Liver (tissue), 9 donors: ENCODE results near the gene SGPL1. TPM values are rescaled to one million over a fixed set of nuclear protein-coding genes. Genes with fewer than 3 reads are reported as not detected.

Experiments used
- DNase-seq: peaks from one replicate; pipeline ENCODE4 v3.0.0-alpha.2; 2017; ENCODE audit warnings: low spot score
- H3K27ac ChIP-seq, 2 donors: one replicate each; pipeline ENCODE4 v1.7.0; 2013; ENCODE audit warnings: inconsistent platforms in 2 of 2, low read length in 2 of 2, control low read depth in 1 of 2, low read depth in 1 of 2, mild to moderate bottlenecking in 1 of 2
- H3K27me3 ChIP-seq, 4 donors: one replicate each; pipeline versions ENCODE4 v1.6.1 to v1.7.0; 2013; ENCODE audit warnings: low read length in 3 of 4, inconsistent platforms in 1 of 4, mild to moderate bottlenecking in 1 of 4, moderate library complexity in 1 of 4; ENCODE audit not compliant: control insufficient read depth in 4 of 4, insufficient read depth in 4 of 4
- H3K36me3 ChIP-seq, 4 donors: one replicate each; pipeline versions ENCODE4 v1.6.1 to v1.7.0; 2013; ENCODE audit warnings: low read length in 3 of 4, mild to moderate bottlenecking in 3 of 4, low read depth in 1 of 4, moderate library complexity in 1 of 4; ENCODE audit not compliant: control insufficient read depth in 4 of 4, insufficient read depth in 3 of 4
- H3K4me1 ChIP-seq, 4 donors: one replicate each; pipeline versions ENCODE4 v1.6.1 to v1.7.0; 2013; ENCODE audit warnings: low read length in 3 of 4, mild to moderate bottlenecking in 3 of 4, moderate library complexity in 1 of 4; ENCODE audit not compliant: control insufficient read depth in 4 of 4, insufficient read depth in 4 of 4
- H3K4me3 ChIP-seq, 3 donors: one replicate each; pipeline versions ENCODE4 v1.6.1 to v1.7.0; 2013; ENCODE audit warnings: low read length in 3 of 3, control low read depth in 1 of 3, low read depth in 1 of 3, mild to moderate bottlenecking in 1 of 3
- H3K9ac ChIP-seq, 2 donors: one replicate each; pipeline ENCODE4 v1.7.0; 2013; ENCODE audit warnings: low read length in 2 of 2, mild to moderate bottlenecking in 2 of 2, moderate library complexity in 2 of 2, control low read depth in 1 of 2, low read depth in 1 of 2
- H3K9me3 ChIP-seq, 4 donors: one replicate each; pipeline versions ENCODE4 v1.6.1 to v1.7.0; 2013; ENCODE audit warnings: low read length in 3 of 4; ENCODE audit not compliant: control insufficient read depth in 4 of 4
- ATF3 ChIP-seq: IDR thresholded peaks from 2 replicates; pipeline ENCODE4 v1.6.1; 2016; ENCODE audit warnings: antibody characterized with exemption
- CTCF ChIP-seq: fragments of 150-350 bp; IDR thresholded peaks from 2 replicates; pipeline ENCODE4 v1.5.1; 2017; ENCODE audit warnings: improper control_type of control experiment, low read depth, low read length; ENCODE audit not compliant: missing input control
- EGR1 ChIP-seq, 2 donors: IDR thresholded peaks; 2 replicates each; pipeline ENCODE4 v1.6.1; 2016 to 2018; ENCODE audit warnings: antibody characterized with exemption in 2 of 2, low read depth in 2 of 2
- FOXA1 ChIP-seq: IDR thresholded peaks from 2 replicates; pipeline ENCODE4 v1.6.1; 2016; ENCODE audit warnings: antibody characterized with exemption
- FOXA2 ChIP-seq: IDR thresholded peaks from 2 replicates; pipeline ENCODE4 v1.6.1; 2016; ENCODE audit warnings: antibody characterized with exemption
- GABPA ChIP-seq, 2 donors: IDR thresholded peaks in 1 of 2; conservative IDR thresholded peaks in 1 of 2; 2 replicates each; pipeline ENCODE4 v1.6.1; 2016; ENCODE audit warnings: antibody characterized with exemption in 2 of 2, mild to moderate bottlenecking in 1 of 2, moderate library complexity in 1 of 2
- HNF4A ChIP-seq, 2 donors: conservative IDR thresholded peaks; 2 replicates each; pipeline ENCODE4 v1.6.1; 2016; ENCODE audit warnings: antibody characterized with exemption in 2 of 2, mild to moderate bottlenecking in 2 of 2
- HNF4G ChIP-seq: IDR thresholded peaks from 2 replicates; pipeline ENCODE4 v1.6.1; 2016; ENCODE audit warnings: antibody characterized with exemption
- JUND ChIP-seq, 2 donors: IDR thresholded peaks; 2 replicates each; pipeline ENCODE4 v1.6.1; 2016; ENCODE audit warnings: antibody characterized with exemption in 2 of 2
- RAD21 ChIP-seq, 2 donors: IDR thresholded peaks; 2 replicates each; pipeline ENCODE4 v1.6.1; 2016; ENCODE audit warnings: antibody characterized with exemption in 2 of 2, mild to moderate bottlenecking in 2 of 2
- RXRA ChIP-seq, 2 donors: IDR thresholded peaks; 2 replicates each; pipeline ENCODE4 v1.6.1; 2017 to 2018; ENCODE audit warnings: antibody characterized with exemption in 2 of 2, mild to moderate bottlenecking in 1 of 2
- TAF1 ChIP-seq: conservative IDR thresholded peaks from 2 replicates; pipeline ENCODE4 v1.6.1; 2016; ENCODE audit warnings: antibody characterized with exemption, mild to moderate bottlenecking
- YY1 ChIP-seq: IDR thresholded peaks from 2 replicates; pipeline ENCODE4 v1.6.1; 2016; ENCODE audit warnings: antibody characterized with exemption, mild to moderate bottlenecking
- WGBS: extraction: QIAGEN DNeasy Blood & Tissue Kit; methylation state at CpG from one replicate; pipeline ENCODE4 v1.1.7; 2013; 5-methylcytosine and 5-hydroxymethylcytosine counted together
- polyA plus RNA-seq, 2 donors: library from polyadenylated mRNA; stranded (reverse) in 1 of 2; unstranded in 1 of 2; fragments of 200-250 nt in 1 of 2; fragments of >200 nt in 1 of 2; fragmentation: Nextera tagmentation in 1 of 2; extraction: Ambion mirVana in 1 of 2; gene quantifications; one replicate each; pipeline versions ENCODE4 v1.2.1 to v1.2.3, GENCODE V29; 2013 to 2015
- total RNA-seq, 2 donors: library from RNA; depleted of rRNA; stranded (reverse); fragments of >200 nt; gene quantifications; one replicate each; pipeline ENCODE4 v1.2.3, GENCODE V29; 2014
- TF ChIP-seq, protein P1 (sequence below): IDR thresholded peaks from 2 replicates; pipeline ENCODE4 v1.6.1; 2016; ENCODE audit warnings: antibody characterized with exemption, mild to moderate bottlenecking
- TF ChIP-seq, protein P2 (sequence below): IDR thresholded peaks from 2 replicates; pipeline ENCODE4 v1.6.1; 2016; ENCODE audit warnings: antibody characterized with exemption
- donor health status: healthy.
- donor health status: healthy.
- donor health status: healthy.
- donor health status: healthy.
- donor health status: healthy.

Gene SGPL1
- total and polyA plus RNA-seq, 4 donors = 11.8 to 37.1 (median 16.8) TPM

- Histone ChIP-seq H3K4me3 (no peak overlapping the region), H3K4me1 (peaks cover 0 to 3% (median 0%) of the 10 kb centered on the region in 4 donors), H3K9me3 (no peaks in the 10 kb centered on the region), H3K36me3 (no peaks in the 10 kb centered on the region), H3K9ac (no peak overlapping the region), H3K27me3 (no peaks in the 10 kb centered on the region), H3K27ac (no peak overlapping the region)
- DNase-seq = no peak
- TF ChIP-seq, protein P1, sequence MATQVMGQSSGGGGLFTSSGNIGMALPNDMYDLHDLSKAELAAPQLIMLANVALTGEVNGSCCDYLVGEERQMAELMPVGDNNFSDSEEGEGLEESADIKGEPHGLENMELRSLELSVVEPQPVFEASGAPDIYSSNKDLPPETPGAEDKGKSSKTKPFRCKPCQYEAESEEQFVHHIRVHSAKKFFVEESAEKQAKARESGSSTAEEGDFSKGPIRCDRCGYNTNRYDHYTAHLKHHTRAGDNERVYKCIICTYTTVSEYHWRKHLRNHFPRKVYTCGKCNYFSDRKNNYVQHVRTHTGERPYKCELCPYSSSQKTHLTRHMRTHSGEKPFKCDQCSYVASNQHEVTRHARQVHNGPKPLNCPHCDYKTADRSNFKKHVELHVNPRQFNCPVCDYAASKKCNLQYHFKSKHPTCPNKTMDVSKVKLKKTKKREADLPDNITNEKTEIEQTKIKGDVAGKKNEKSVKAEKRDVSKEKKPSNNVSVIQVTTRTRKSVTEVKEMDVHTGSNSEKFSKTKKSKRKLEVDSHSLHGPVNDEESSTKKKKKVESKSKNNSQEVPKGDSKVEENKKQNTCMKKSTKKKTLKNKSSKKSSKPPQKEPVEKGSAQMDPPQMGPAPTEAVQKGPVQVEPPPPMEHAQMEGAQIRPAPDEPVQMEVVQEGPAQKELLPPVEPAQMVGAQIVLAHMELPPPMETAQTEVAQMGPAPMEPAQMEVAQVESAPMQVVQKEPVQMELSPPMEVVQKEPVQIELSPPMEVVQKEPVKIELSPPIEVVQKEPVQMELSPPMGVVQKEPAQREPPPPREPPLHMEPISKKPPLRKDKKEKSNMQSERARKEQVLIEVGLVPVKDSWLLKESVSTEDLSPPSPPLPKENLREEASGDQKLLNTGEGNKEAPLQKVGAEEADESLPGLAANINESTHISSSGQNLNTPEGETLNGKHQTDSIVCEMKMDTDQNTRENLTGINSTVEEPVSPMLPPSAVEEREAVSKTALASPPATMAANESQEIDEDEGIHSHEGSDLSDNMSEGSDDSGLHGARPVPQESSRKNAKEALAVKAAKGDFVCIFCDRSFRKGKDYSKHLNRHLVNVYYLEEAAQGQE = no peak
- TF ChIP-seq ATF3 (no peak), CTCF (no peak), HNF4G (no peak), YY1 (no peak)
- WGBS = 89% methylated on average over 27 of the region's 27 CpGs
Observed at GRCh38 chr10:70905071-70906021, 89.6 kb downstream of the SGPL1 start.

DNA sequence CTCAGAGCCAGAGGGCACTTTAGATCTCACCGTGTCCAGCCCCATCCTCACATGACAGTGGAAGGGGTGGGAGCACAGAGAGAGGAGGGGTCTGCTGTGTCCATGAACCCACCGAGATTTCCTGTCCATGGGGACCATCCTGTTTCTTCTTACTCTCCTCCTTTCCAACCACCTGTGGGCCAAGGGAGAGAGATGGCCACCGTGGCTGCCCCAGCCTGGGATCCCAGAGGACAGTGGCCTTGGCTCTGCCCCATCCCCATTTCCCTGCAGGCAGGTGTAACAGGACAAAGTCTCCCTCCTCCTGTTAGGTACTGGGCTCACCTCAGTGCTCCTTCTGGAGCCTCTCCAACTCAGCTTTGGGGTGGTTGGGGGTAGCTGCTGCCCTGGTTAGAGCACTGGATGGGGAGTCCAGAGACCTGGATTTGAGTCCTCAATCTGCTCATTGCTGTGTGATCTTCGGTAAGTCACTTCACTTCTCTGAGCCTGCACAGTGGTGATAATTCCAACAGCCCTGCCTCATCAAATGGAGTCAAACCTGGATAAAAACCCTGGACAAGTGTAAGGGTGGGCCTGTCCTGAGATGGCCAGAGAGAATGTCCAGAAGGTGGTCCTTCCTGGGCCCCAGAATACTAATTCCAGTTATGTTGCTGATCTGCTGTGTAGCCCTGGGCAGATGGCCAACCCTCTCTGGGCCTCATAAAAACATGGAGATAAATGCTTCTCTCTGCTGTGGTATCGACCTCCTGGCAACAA is 90.5 kb downstream of the SGPL1 start:
- H3K9me3 ChIP-seq = no peaks in the 10 kb centered on the region
- no peak overlapping the region for H3K27ac ChIP-seq
- H3K4me3 ChIP-seq = no peak overlapping the region
- H3K4me1 ChIP-seq = peaks cover 0 to 3% (median 0%) of the 10 kb centered on the region in 4 donors
- no peak for DNase-seq
- H3K36me3 ChIP-seq = no peaks in the 10 kb centered on the region
- no peaks in the 10 kb centered on the region for H3K27me3 ChIP-seq
- TF ChIP-seq RAD21 (IDR thresholded peaks at IDR 0.05) (no peak), RXRA (IDR thresholded peaks at IDR 0.05) (no peak), YY1 (no peak), EGR1 (IDR thresholded peaks at IDR 0.05; ENCODE audit: low read depth in 2 of 2) (no peak), TAF1 (no peak), FOXA2 (no peak), GABPA (IDR thresholded peaks at IDR 0.05 in 1 of 2, conservative IDR thresholded peaks at IDR 0.05 in 1 of 2) (no peak), HNF4G (no peak), FOXA1 (no peak), HNF4A (conservative IDR thresholded peaks at IDR 0.05) (no peak), JUND (IDR thresholded peaks at IDR 0.05) (no peak), CTCF (no peak), ATF3 (no peak)
- TF ChIP-seq, protein P2, sequence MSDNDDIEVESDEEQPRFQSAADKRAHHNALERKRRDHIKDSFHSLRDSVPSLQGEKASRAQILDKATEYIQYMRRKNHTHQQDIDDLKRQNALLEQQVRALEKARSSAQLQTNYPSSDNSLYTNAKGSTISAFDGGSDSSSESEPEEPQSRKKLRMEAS = no peak
- no peak overlapping the region for H3K9ac ChIP-seq
- 82% methylated on average over 5 of the region's 5 CpGs for WGBS
